Neutrophil (primary cell): Measurements from ENCODE around the gene TBXAS1.

Experiments
- H3K27ac ChIP-seq: fragments of 200-600 bp; sonication (generic); 2 replicates; pipeline ENCODE4 v1.5.1; 2016; ENCODE audit warnings: mild to moderate bottlenecking, moderate library complexity
- H3K27me3 ChIP-seq: fragments of 200-600 bp; sonication (generic); 2 replicates; pipeline ENCODE4 v1.6.0; 2016; ENCODE audit warnings: mild to moderate bottlenecking
- H3K36me3 ChIP-seq: fragments of 200-600 bp; sonication (generic); 2 replicates; pipeline ENCODE4 v1.5.1; 2017
- H3K4me1 ChIP-seq, 2 experiments: fragments of 200-600 bp in 1 of 2; sonication (generic) in 1 of 2; 1 replicate in 1 of 2; 2 replicates in 1 of 2; pipeline versions ENCODE4 v1.5.1 to v1.6.1; 2013 to 2016; ENCODE audit warnings: low read depth in 1 of 2, low read length in 1 of 2, mild to moderate bottlenecking in 1 of 2, moderate library complexity in 1 of 2; ENCODE audit not compliant: control insufficient read depth in 1 of 2, insufficient read depth in 1 of 2
- H3K4me3 ChIP-seq, 2 experiments: fragments of 200-600 bp in 1 of 2; sonication (generic) in 1 of 2; 1 replicate in 1 of 2; 2 replicates in 1 of 2; pipeline ENCODE4 v1.5.1; 2013 to 2016; ENCODE audit warnings: low read depth in 1 of 2, low read length in 1 of 2, mild to moderate bottlenecking in 1 of 2, moderate library complexity in 1 of 2
- H3K9me3 ChIP-seq: fragments of 200-600 bp; sonication (generic); 2 replicates; pipeline ENCODE4 v1.5.1; 2016
- CTCF ChIP-seq: fragments of 200-600 bp; sonication (generic); IDR thresholded peaks from 2 replicates; pipeline ENCODE4 v1.5.1; 2016; ENCODE audit warnings: antibody characterized with exemption

TBXAS1 gene

GRCh38 chr7:139991911-139992310, 162.8 kb downstream of the TBXAS1 start:
- Histone ChIP-seq H3K4me3 (no peak overlapping the region), H3K27me3 (no peaks in the 10 kb centered on the region)

DNA sequence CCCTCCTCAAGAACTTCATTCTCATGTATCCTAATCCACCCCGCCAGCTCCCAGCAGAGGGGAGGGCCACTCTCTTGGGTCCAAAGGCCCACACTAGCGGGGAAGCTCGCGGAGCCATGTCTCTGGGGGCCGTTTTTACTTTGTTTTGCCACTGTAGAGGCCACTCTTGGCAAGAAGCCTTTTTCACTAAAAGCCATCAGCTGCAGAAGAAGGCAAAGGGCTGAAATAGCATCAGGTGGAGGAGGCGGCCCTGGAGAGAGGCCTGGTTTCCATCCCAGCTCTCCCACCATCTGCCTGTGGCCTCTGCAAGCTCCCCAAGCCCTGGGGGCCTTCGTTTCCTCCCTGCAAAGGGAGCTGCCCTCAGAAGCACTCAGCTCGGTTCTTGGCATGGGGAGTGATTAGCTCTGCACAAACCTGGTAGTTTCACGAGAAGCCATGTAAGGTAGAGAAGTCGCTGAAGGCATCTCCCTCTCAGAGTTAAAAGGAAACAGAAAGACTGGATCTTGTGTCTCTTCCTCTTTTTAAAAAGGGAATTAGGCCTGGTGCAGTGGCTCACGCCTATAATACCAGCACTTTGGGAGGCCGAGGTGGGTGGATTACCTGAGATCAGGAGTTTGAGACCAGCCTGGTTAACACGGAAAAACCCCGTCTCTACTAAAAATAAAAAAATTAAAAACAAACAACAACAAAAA, 163.4 kb downstream of the TBXAS1 start:
- Histone ChIP-seq H3K9me3 (no peaks in the 10 kb centered on the region), H3K4me3 (no peak overlapping the region), H3K36me3 (peaks cover 47% of the 10 kb centered on the region), H3K27ac (peak overlapping the region; percentile 26), H3K27me3 (no peaks in the 10 kb centered on the region), H3K4me1 (no peaks in the 10 kb centered on the region)
- no peak for TF ChIP-seq CTCF

More at GRCh38 chr7:139991911-139992310, 162.8 kb downstream of the TBXAS1 start:
- H3K36me3 ChIP-seq = peaks cover 51% of the 10 kb centered on the region
- H3K27ac ChIP-seq = peak overlapping the region; percentile 26
- no peak for TF ChIP-seq CTCF
- no peaks in the 10 kb centered on the region for H3K4me1 ChIP-seq
- no peaks in the 10 kb centered on the region for H3K9me3 ChIP-seq

GRCh38 chr7:139993169-139993568, 164.1 kb downstream of the TBXAS1 start:
- no peaks in the 10 kb centered on the region for H3K4me1 ChIP-seq
- H3K27me3 ChIP-seq = no peaks in the 10 kb centered on the region
- H3K27ac ChIP-seq = no peak overlapping the region
- peaks cover 49% of the 10 kb centered on the region for H3K36me3 ChIP-seq
- H3K4me3 ChIP-seq = no peak overlapping the region
- no peaks in the 10 kb centered on the region for H3K9me3 ChIP-seq
- TF ChIP-seq CTCF = no peak

- no peak overlapping the region for H3K27ac ChIP-seq
- no peaks in the 10 kb centered on the region for H3K4me1 ChIP-seq
- H3K36me3 ChIP-seq = peaks cover 49% of the 10 kb centered on the region
- no peak for TF ChIP-seq CTCF
- no peaks in the 10 kb centered on the region for H3K9me3 ChIP-seq
- H3K4me3 ChIP-seq = no peak overlapping the region
- no peaks in the 10 kb centered on the region for H3K27me3 ChIP-seq
Observed at GRCh38 chr7:139993592-139993991, 164.5 kb downstream of the TBXAS1 start.

- Histone ChIP-seq H3K4me3 (no peak overlapping the region), H3K9me3 (no peaks in the 10 kb centered on the region), H3K4me1 (no peaks in the 10 kb centered on the region), H3K36me3 (peaks cover 47% of the 10 kb centered on the region), H3K27me3 (no peaks in the 10 kb centered on the region), H3K27ac (no peak overlapping the region)
- no peak for TF ChIP-seq CTCF
Observed at GRCh38 chr7:139994356-139994755, 165.3 kb downstream of the TBXAS1 start.
